ENCODE data around the gene PSMD6. TPM values are rescaled to one million over a fixed set of nuclear protein-coding genes. Genes with fewer than 3 reads are reported as not detected.

The PSMD6 gene
- total RNA-seq, result 86.7 and 92.6 TPM in 2 replicates

GRCh38 chr3:64023187-64023860 is at the start of gene PSMD6:
PSMD6 (minus strand) TSS chr3:64023494; CDS start chr3:64023419, 75 bp downstream.

Other genes with a start within 250 kb of the PSMD6 start
- gene C3orf49, start 204.2 kb downstream of the PSMD6 start, total RNA-seq, result not detected in 2 replicates
- gene THOC7, start 159.7 kb downstream of the PSMD6 start, total RNA-seq, result 54.9 and 62.9 TPM in 2 replicates
- gene ATXN7, start 159.6 kb downstream of the PSMD6 start, total RNA-seq, result 5.2 and 5.4 TPM in 2 replicates
- not detected in 2 replicates for gene SCAANT1, start 111.1 kb downstream of the PSMD6 start, total RNA-seq
- 8.9 and 10.1 TPM in 2 replicates for gene PRICKLE2, start 202.0 kb upstream of the PSMD6 start, total RNA-seq